Left lung (tissue), 10 donors: ENCODE measurements around the gene TBC1D21. TPM values are rescaled to one million over a fixed set of nuclear protein-coding genes. Genes with fewer than 3 reads are reported as not detected.

Experiments
- ATAC-seq: fragments of 200-7000 bp; cut with Tn5 transposase; one replicate; pipeline ENCODE4 v1.9.1; 2020; ENCODE audit warnings: moderate library complexity
- DNase-seq, 4 donors: peaks; one replicate each; pipeline ENCODE4 v3.0.0-alpha.2; 2013 to 2020
- H3K27ac ChIP-seq, 2 donors: fragments of 200-600 bp; sonication (generic) in 1 of 2; one replicate each; pipeline versions ENCODE4 v1.5.0 to v1.8.0; 2020 to 2021
- H3K27me3 ChIP-seq, 2 donors: fragments of 200-600 bp; sonication (generic) in 1 of 2; one replicate each; pipeline versions ENCODE4 v1.5.0 to v1.8.0; 2020 to 2021
- H3K36me3 ChIP-seq, 2 donors: fragments of 200-600 bp; sonication (generic) in 1 of 2; one replicate each; pipeline versions ENCODE4 v1.5.0 to v1.8.0; 2020 to 2021
- H3K4me1 ChIP-seq, 2 donors: fragments of 200-600 bp; one replicate each; pipeline ENCODE4 v1.8.0; 2021
- H3K4me3 ChIP-seq, 2 donors: fragments of 200-600 bp; sonication (generic) in 1 of 2; one replicate each; pipeline versions ENCODE4 v1.5.0 to v1.8.0; 2020 to 2021; ENCODE audit warnings: mild to moderate bottlenecking in 1 of 2
- H3K9me3 ChIP-seq, 2 donors: fragments of 200-600 bp; sonication (generic) in 1 of 2; one replicate each; pipeline versions ENCODE4 v1.5.0 to v1.8.0; 2020 to 2021
- intact Hi-C, 2 donors: fragments of 100-400 bp; cut with DNase I; formaldehyde crosslinking; loops; one replicate each; pipeline versions ENCODE4 v1.11.2 to v1.14.2; 2022
- polyA plus RNA-seq, 6 donors: library from polyadenylated mRNA; unstranded; fragments of 120-200 nt; gene quantifications; one replicate each; pipeline ENCODE4 v1.2.1, GENCODE V29; 2013; ENCODE audit not compliant: insufficient read length in 6 of 6
- total RNA-seq, 2 donors: library from RNA; stranded (reverse); fragmentation: NEBNext Ultra II Directional; extraction: Animal tissue kit (Norgen Biotek cat#: 25700); gene quantifications; one replicate each; pipeline ENCODE4 v1.2.1, GENCODE V29; 2021
- TF ChIP-seq, protein P1 (sequence below), 2 donors: fragments of 200-600 bp; sonication (generic) in 1 of 2; IDR thresholded peaks; one replicate each; pipeline versions ENCODE4 v1.5.0 to v1.8.0; 2021; ENCODE audit warnings: antibody characterized with exemption in 2 of 2
- donor health status: DM: no; HTN: yes; CAD: no.
- donor health status: DM: no; HTN: no; CAD: no.

Gene TBC1D21
- total and polyA plus RNA-seq, 8 donors, result not detected

DNA sequence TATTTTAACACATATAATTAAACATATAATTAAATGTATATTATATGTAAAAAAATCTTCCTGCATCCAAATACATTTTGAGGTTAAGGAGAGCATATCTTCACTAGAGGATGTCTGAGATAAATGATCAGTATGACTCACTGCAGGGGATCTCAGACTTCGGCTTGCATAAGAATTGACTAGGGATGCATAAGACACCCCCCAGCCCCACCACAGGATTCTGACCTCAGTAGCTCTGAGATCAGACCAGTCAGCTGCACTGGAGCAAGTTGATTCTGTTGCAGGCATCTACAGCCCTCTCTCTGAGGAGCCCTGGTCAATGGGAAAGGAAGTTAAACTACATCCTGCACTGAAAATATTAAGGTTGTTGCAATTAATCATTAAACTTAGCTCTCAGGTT is 29.0 kb upstream of the TBC1D21 start:
- no peak overlapping the region for H3K27ac ChIP-seq
- H3K27me3 ChIP-seq, result peaks cover 0 to 29% of the 10 kb centered on the region in 2 donors
- TF ChIP-seq, protein P1, sequence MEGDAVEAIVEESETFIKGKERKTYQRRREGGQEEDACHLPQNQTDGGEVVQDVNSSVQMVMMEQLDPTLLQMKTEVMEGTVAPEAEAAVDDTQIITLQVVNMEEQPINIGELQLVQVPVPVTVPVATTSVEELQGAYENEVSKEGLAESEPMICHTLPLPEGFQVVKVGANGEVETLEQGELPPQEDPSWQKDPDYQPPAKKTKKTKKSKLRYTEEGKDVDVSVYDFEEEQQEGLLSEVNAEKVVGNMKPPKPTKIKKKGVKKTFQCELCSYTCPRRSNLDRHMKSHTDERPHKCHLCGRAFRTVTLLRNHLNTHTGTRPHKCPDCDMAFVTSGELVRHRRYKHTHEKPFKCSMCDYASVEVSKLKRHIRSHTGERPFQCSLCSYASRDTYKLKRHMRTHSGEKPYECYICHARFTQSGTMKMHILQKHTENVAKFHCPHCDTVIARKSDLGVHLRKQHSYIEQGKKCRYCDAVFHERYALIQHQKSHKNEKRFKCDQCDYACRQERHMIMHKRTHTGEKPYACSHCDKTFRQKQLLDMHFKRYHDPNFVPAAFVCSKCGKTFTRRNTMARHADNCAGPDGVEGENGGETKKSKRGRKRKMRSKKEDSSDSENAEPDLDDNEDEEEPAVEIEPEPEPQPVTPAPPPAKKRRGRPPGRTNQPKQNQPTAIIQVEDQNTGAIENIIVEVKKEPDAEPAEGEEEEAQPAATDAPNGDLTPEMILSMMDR (IDR thresholded peaks at IDR 0.05), result no peak
- H3K4me1 ChIP-seq, result no peaks in the 10 kb centered on the region
- DNase-seq, result no peak
- H3K4me3 ChIP-seq, result no peak overlapping the region
- no peaks in the 10 kb centered on the region for H3K9me3 ChIP-seq
- H3K36me3 ChIP-seq, result no peaks in the 10 kb centered on the region
- intact Hi-C loops, result no loop called here
- no peak for ATAC-seq

DNA sequence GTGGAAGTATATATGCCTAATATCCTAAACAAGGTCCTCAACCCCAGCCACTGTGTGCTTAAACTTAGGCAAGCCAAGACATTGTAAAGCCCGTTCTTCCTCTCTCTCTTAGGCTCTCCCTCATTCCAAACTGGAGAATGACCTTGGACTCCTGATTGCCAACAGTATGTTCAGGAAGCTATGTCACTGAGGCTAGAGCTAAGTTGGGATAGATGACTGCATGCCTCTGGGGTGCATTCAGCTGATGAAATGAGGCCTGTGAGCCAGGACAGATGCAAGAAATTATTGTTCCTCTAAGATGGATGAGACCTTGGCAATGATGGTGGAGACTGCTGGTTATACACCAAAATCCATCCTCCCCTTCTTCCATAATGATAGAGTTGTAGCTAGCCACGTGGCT is 27.9 kb upstream of the TBC1D21 start:
- TF ChIP-seq, protein P1 (IDR thresholded peaks at IDR 0.05), result no peak
- Histone ChIP-seq H3K4me3 (no peak overlapping the region), H3K9me3 (no peaks in the 10 kb centered on the region), H3K27ac (no peak overlapping the region), H3K27me3 (peaks cover 0 to 18% of the 10 kb centered on the region in 2 donors), H3K36me3 (no peaks in the 10 kb centered on the region), H3K4me1 (no peaks in the 10 kb centered on the region)
- ATAC-seq (no peak), DNase-seq (no peak)
- intact Hi-C loops, result no loop called here

DNA sequence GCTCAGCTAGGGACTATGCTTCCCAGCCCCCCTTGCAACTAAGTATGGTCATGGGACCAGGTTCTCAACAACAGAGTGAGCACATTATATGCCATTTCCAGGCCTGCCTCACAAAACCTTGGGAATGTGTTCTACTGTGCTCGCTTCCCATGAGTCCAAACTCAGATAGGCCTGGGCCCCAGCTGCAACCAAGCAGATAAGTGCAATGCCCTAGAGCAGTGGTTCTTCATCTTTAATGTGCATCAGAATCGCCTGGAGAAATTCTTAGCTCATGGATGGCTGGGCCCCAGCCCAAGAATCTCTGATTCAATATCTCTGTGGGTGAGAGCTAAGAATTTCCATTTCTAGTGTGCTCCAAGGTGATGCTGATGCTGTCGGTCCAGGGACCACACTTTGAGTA is 27.5 kb upstream of the TBC1D21 start:
- DNase-seq (no peak), ATAC-seq (no peak)
- Histone ChIP-seq H3K36me3 (no peaks in the 10 kb centered on the region), H3K9me3 (no peaks in the 10 kb centered on the region), H3K27me3 (peaks cover 0 to 16% of the 10 kb centered on the region in 2 donors), H3K4me3 (no peak overlapping the region), H3K4me1 (no peaks in the 10 kb centered on the region), H3K27ac (no peak overlapping the region)
- TF ChIP-seq, protein P1 (IDR thresholded peaks at IDR 0.05), result no peak
- intact Hi-C loops, result no loop called here

DNA sequence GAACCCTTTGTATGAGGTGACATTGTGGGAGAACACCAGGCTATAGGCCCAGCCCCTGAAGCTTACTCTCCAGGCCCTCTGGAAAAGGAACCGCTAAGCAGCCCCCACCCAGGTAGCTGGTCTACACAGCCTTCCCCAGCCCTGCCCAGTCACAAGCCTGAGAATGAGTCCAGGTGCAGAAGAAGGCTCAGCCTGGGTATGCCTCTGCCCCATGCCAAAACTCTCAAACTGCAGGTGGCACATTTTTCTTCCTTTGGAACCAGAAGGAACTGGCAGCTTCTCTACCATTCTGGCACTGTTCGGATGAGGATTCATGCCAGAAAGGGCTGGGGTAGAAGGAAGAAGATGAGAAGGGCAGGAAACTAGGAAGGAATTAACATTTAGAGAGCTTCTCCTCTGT is 23.7 kb upstream of the TBC1D21 start:
- H3K9me3 ChIP-seq, result no peaks in the 10 kb centered on the region
- intact Hi-C loops, result no loop called here
- no peak for DNase-seq
- H3K27ac ChIP-seq, result no peak overlapping the region
- H3K36me3 ChIP-seq, result no peaks in the 10 kb centered on the region
- H3K4me1 ChIP-seq, result no peaks in the 10 kb centered on the region
- no peak overlapping the region for H3K4me3 ChIP-seq
- peaks cover 0 to 14% of the 10 kb centered on the region in 2 donors for H3K27me3 ChIP-seq
- ATAC-seq, result no peak
- TF ChIP-seq, protein P1 (IDR thresholded peaks at IDR 0.05), result no peak

DNA sequence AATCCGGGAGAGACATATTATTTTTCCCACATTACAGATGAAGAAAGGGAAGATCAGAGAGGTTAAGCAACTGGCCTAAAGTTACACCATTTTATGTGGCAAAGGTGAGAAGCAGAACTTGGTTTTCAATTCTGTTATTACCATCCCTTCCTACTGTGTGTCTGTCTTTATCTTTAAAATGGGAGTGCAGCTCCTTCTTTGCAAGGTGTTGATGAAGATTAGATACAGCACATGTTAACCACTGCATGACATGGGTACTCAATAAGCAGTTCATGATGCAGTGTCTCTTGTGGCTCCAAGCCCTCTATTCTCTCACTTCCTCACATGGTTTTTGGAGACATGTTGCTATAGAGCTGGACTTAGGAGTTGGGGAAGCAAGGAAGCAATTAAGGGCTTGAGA is 23.1 kb upstream of the TBC1D21 start:
- DNase-seq (no peak), ATAC-seq (no peak)
- TF ChIP-seq, protein P1 (IDR thresholded peaks at IDR 0.05), result no peak
- H3K4me3 ChIP-seq, result no peak overlapping the region
- H3K27ac ChIP-seq, result no peak overlapping the region
- no peaks in the 10 kb centered on the region for H3K36me3 ChIP-seq
- no peaks in the 10 kb centered on the region for H3K9me3 ChIP-seq
- peaks cover 0 to 18% of the 10 kb centered on the region in 2 donors for H3K27me3 ChIP-seq
- intact Hi-C loops, result no loop called here
- H3K4me1 ChIP-seq, result no peaks in the 10 kb centered on the region
